Progenitor cell of endocrine pancreas (in vitro differentiated cells): ENCODE results near the gene RNLS. TPM values are rescaled to one million over a fixed set of nuclear protein-coding genes. Genes with fewer than 3 reads are reported as not detected.

Experiments used
- DNase-seq: peaks from one replicate; pipeline ENCODE4 v3.0.0; 2021; ENCODE audit warnings: low spot score; ENCODE audit not compliant: unreplicated experiment
- H3K27ac Mint-ChIP-seq: 2 replicates; pipeline ENCODE4 v1.8.0; 2021; ENCODE audit warnings: mild to moderate bottlenecking, moderate library complexity, mixed read lengths
- H3K27me3 Mint-ChIP-seq: 2 replicates; pipeline ENCODE4 v1.8.0; 2021; ENCODE audit warnings: mixed read lengths
- H3K36me3 Mint-ChIP-seq: 2 replicates; pipeline ENCODE4 v1.8.0; 2022; ENCODE audit warnings: mixed read lengths; ENCODE audit not compliant: insufficient read depth
- H3K4me1 Mint-ChIP-seq: 2 replicates; pipeline ENCODE4 v1.8.0; 2021; ENCODE audit warnings: low read depth, mixed read lengths
- H3K4me3 Mint-ChIP-seq: 2 replicates; pipeline ENCODE4 v1.8.0; 2021; ENCODE audit warnings: low read depth, mild to moderate bottlenecking, moderate library complexity, mixed read lengths
- H3K9me3 Mint-ChIP-seq: 2 replicates; pipeline ENCODE4 v1.8.0; 2021; ENCODE audit warnings: low read depth, mixed read lengths
- total RNA-seq: library from RNA; stranded (reverse); gene quantifications from 2 replicates; pipeline ENCODE4 v1.2.1, GENCODE V29; 2021
- TF ChIP-seq, protein P1 (sequence below): fragments of 200-600 bp; sonication (generic); IDR thresholded peaks from one replicate; pipeline ENCODE4 v1.5.0; 2021; ENCODE audit warnings: antibody characterized with exemption, mild to moderate bottlenecking; ENCODE audit not compliant: unreplicated experiment

The RNLS gene
- total RNA-seq, 1 donor from 2014 or later: 7.5 TPM

DNA sequence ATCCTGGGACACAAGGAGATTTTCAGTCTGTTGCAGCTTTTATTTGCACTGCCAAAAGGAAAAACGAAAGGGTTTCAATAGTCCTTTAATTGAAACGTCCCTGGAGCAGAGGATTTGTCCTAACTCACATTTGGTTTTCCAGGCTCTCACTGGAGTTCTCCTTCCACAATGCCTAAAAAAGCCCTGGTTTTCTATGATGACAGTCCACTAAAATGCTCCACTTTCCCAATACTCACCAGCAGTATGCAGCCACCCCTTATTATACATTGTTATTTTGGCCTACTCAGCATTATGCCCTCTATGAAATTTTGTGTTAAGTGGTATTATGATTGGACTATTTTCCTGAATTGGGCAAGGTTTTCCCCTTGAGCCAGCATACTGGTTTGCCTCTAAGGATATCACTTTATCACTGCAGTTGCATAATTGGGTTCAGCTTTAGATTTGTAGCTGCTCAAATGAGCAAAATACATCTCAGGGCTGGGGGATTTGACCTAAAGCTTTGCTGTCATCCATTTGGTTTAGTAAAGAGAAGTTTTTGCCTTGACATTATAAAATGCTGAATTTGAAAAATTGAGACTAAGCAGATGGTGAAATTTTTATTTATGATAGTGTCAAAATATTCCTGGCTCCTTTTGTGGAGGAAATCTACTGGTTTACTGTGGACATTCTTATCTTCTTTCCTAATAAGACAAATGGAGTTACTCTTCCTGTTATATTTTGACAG lies 239.2 kb downstream of the RNLS start:
- peaks cover 39% of the 10 kb centered on the region for H3K27me3 Mint-ChIP-seq
- peaks cover 21% of the 10 kb centered on the region for H3K4me1 Mint-ChIP-seq
- DNase-seq: no peak
- no peak overlapping the region for H3K27ac Mint-ChIP-seq
- no peak overlapping the region for H3K4me3 Mint-ChIP-seq
- no peaks in the 10 kb centered on the region for H3K36me3 Mint-ChIP-seq
- TF ChIP-seq, protein P1, sequence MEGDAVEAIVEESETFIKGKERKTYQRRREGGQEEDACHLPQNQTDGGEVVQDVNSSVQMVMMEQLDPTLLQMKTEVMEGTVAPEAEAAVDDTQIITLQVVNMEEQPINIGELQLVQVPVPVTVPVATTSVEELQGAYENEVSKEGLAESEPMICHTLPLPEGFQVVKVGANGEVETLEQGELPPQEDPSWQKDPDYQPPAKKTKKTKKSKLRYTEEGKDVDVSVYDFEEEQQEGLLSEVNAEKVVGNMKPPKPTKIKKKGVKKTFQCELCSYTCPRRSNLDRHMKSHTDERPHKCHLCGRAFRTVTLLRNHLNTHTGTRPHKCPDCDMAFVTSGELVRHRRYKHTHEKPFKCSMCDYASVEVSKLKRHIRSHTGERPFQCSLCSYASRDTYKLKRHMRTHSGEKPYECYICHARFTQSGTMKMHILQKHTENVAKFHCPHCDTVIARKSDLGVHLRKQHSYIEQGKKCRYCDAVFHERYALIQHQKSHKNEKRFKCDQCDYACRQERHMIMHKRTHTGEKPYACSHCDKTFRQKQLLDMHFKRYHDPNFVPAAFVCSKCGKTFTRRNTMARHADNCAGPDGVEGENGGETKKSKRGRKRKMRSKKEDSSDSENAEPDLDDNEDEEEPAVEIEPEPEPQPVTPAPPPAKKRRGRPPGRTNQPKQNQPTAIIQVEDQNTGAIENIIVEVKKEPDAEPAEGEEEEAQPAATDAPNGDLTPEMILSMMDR: no peak
- H3K9me3 Mint-ChIP-seq: no peaks in the 10 kb centered on the region

DNA sequence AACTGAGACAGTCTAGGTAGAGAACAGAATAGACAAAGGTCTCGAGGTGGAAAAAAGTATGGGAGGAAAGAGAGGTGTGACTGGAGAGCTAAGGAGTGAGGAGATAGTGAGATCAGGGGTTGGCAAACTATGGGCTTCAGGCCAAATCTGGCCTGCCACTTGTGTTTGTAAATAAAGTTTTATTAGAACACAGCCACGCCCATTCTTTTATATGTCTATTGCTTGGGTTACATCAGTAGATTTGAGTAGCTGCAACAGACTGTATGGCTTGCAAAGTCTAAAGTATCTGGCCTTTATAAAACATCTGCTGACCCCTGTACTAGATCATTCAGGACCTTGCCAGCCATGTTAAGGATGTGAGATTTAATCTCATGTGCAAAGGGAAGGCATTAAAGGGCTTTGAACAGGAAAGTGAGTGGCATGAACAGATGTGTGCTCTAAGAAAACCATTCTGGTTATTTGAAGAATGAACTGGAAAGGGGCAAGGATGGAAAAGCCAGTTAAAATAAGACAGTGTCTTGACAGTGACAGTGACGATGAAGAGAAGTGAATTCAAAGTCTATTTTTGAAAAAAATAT lies 240.3 kb downstream of the RNLS start:
- TF ChIP-seq, protein P1: no peak
- H3K36me3 Mint-ChIP-seq: no peaks in the 10 kb centered on the region
- H3K27ac Mint-ChIP-seq: no peak overlapping the region
- DNase-seq: no peak
- no peaks in the 10 kb centered on the region for H3K9me3 Mint-ChIP-seq
- H3K4me1 Mint-ChIP-seq: peaks cover 17% of the 10 kb centered on the region
- peaks cover 40% of the 10 kb centered on the region for H3K27me3 Mint-ChIP-seq
- no peak overlapping the region for H3K4me3 Mint-ChIP-seq

DNA sequence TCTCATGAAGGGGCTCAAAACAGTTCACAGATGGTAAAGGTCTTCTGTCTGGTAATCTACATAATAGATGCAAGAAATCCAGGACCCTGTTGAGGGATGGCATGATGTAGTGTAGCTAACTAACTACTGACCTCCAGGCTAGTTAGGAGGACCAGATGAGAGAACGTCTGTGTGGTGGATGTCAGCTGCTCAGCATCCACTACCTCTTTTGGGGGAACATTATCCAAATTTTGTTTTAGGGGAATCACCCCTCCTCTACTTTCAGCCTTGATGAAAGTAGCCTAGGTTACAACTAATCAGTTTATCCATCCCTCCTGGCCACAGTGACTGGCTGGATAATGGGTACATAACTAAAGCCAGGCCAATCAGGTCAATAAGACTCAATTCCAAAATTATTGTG lies 246.0 kb downstream of the RNLS start:
- no peak overlapping the region for H3K27ac Mint-ChIP-seq
- TF ChIP-seq, protein P1: no peak
- H3K9me3 Mint-ChIP-seq: no peaks in the 10 kb centered on the region
- H3K27me3 Mint-ChIP-seq: peaks cover 15% of the 10 kb centered on the region
- H3K36me3 Mint-ChIP-seq: no peaks in the 10 kb centered on the region
- no peak overlapping the region for H3K4me3 Mint-ChIP-seq
- no peak for DNase-seq
- peaks cover 7% of the 10 kb centered on the region for H3K4me1 Mint-ChIP-seq

DNA sequence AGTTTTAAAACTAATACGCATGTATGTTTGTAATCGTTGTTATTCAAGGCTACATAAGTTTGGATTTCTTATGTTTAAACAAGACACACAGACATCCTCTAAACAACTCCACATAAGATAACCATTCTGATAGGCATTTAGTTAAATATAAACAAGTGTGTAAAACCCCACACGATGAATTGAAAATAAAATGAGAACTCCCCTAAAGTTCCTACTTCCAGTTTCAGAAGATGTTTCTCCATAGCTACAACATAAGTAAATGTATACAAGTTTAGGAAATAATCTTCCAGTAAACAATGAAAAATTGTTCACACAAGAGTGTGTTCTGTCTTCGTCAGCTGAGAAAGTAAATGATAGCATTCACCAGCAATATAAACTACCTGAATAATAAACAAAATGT lies 246.8 kb downstream of the RNLS start:
- Mint-ChIP-seq H3K9me3 (no peaks in the 10 kb centered on the region), H3K27ac (no peak overlapping the region), H3K27me3 (peaks cover 14% of the 10 kb centered on the region), H3K36me3 (no peaks in the 10 kb centered on the region), H3K4me3 (no peak overlapping the region), H3K4me1 (peaks cover 7% of the 10 kb centered on the region)
- TF ChIP-seq, protein P1: no peak
- no peak for DNase-seq

DNA sequence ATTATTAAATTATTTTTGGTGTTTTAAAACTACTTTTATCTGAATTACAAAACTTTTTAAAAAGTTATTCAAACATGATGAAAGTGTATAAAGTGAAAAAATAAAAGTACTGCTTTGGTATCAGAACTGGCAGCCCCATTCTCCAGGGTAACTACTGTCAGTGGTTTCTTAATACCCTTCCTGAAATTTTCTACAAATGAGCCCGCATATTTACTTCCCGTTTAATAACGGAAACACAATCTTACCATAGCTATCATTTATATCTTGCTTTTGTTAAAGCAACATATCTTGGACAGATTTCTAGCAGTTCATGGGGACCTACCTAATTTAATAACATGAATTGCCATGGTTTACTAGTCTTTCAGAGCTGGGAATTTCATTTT lies 249.9 kb downstream of the RNLS start:
- DNase-seq: no peak
- Mint-ChIP-seq H3K4me3 (no peak overlapping the region), H3K27ac (no peak overlapping the region), H3K36me3 (no peaks in the 10 kb centered on the region), H3K4me1 (peaks cover 7% of the 10 kb centered on the region), H3K9me3 (no peaks in the 10 kb centered on the region), H3K27me3 (peaks cover 3% of the 10 kb centered on the region)
- TF ChIP-seq, protein P1: no peak
